Measurements from ENCODE around the gene ST3GAL2.

Gene ST3GAL2, protein sequence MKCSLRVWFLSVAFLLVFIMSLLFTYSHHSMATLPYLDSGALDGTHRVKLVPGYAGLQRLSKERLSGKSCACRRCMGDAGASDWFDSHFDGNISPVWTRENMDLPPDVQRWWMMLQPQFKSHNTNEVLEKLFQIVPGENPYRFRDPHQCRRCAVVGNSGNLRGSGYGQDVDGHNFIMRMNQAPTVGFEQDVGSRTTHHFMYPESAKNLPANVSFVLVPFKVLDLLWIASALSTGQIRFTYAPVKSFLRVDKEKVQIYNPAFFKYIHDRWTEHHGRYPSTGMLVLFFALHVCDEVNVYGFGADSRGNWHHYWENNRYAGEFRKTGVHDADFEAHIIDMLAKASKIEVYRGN

DNA sequence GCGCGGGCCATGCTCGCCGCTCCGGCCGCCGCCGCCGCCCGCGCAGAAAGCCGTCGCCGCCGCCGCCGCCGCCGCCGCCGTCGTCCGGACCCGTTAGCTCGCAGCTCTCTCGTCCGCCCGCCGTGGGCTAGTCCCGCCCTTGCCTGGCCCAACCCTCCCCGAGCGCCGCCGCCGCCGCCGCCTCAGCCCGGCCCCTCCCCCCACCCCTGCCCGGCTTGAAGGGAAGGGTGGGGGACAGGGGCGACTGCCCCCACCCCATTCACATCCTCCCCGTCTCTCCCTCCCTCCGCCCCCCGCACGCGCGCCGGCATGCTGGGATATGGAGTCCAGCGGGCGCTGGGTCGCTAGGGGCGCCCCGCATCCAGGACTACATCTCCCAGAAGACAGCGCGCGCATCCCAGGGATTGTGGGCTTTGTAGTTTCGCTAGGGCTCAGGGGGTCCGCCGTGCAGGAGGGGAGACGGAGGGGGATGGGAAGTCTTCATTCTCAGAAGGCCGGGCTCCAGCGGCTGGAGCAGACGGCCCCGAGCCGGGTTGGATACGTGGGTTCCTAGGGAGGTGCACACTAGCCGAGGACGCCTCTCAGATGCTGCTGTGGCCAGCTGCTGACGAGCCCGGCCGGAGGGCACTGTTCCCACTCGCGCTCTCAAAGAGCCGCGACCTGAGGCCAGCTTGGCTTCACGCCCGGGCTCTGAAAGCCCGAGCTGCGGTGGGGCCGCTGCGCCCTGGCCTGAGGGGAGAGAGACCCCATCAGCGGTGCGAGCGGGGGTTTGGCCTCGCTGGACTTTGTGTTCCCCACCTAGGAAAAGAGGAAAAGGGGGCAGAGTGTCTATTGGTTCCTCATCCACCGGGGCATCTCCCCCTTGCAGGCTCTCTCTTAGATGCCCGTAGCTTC lies at the start of gene ST3GAL2:
Gene ST3GAL2 (minus strand): TSS at position 132 of the 894 bp plus-strand sequence. CDS start 40,570 bp downstream, outside the sequence.
- TF ChIP-seq, protein P1, sequence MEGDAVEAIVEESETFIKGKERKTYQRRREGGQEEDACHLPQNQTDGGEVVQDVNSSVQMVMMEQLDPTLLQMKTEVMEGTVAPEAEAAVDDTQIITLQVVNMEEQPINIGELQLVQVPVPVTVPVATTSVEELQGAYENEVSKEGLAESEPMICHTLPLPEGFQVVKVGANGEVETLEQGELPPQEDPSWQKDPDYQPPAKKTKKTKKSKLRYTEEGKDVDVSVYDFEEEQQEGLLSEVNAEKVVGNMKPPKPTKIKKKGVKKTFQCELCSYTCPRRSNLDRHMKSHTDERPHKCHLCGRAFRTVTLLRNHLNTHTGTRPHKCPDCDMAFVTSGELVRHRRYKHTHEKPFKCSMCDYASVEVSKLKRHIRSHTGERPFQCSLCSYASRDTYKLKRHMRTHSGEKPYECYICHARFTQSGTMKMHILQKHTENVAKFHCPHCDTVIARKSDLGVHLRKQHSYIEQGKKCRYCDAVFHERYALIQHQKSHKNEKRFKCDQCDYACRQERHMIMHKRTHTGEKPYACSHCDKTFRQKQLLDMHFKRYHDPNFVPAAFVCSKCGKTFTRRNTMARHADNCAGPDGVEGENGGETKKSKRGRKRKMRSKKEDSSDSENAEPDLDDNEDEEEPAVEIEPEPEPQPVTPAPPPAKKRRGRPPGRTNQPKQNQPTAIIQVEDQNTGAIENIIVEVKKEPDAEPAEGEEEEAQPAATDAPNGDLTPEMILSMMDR (IDR thresholded peaks at IDR 0.05; ENCODE audit: insufficient read depth, low read depth, low read length, missing control alignments), result no peak
- peak within 1 kb of the TSS; percentile 59 for H3K4me3 ChIP-seq (ENCODE audit: low read length)
- peak; percentile 89 for DNase-seq (ENCODE audit: low read depth)

DNA sequence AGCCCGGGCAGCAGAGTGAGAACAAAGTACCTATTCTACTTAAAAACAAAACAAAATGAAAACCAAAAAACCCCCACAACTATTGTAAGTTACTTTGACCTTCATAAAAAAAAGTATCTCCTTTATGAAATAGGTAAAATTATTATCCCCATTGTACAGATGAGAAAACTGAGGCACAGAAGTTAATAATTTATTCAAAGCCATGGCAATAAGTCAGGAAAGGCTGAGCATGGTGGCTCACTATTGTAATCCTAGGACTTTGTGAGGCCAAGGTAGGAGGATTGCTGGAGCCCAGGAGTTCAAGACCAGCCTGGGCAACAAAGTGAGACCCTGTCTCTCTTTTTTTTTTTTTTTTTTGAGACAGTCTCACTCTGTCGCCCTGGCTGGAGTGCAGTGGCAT lies 46.0 kb upstream of the ST3GAL2 start:
- H3K4me3 ChIP-seq (ENCODE audit: low read length), result no peak overlapping the region
- TF ChIP-seq, protein P1 (IDR thresholded peaks at IDR 0.05; ENCODE audit: insufficient read depth, low read depth, low read length, missing control alignments), result no peak
- no peak for DNase-seq (ENCODE audit: low read depth)

DNA sequence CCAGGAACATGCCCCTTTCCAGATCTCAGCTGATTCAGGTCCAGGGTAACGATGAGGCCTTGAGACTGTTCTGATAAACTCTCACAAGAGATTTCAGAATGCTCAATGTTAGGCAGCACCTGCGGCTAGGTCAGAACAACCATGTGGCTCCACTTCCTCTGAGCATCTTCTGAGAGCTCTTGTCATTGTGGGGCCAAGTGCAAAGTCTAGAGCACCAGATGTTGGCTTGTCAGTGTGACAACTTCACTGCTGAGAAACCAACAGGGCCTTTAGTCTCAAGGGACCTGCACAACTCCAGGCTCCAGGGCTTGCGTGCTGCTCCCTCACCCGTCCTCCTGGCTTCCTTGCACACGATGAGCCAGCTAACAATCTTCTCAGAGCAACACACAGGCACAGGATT lies 44.5 kb upstream of the ST3GAL2 start:
- no peak overlapping the region for H3K4me3 ChIP-seq (ENCODE audit: low read length)
- DNase-seq (ENCODE audit: low read depth), result no peak
- TF ChIP-seq, protein P1 (IDR thresholded peaks at IDR 0.05; ENCODE audit: insufficient read depth, low read depth, low read length, missing control alignments), result no peak

DNA sequence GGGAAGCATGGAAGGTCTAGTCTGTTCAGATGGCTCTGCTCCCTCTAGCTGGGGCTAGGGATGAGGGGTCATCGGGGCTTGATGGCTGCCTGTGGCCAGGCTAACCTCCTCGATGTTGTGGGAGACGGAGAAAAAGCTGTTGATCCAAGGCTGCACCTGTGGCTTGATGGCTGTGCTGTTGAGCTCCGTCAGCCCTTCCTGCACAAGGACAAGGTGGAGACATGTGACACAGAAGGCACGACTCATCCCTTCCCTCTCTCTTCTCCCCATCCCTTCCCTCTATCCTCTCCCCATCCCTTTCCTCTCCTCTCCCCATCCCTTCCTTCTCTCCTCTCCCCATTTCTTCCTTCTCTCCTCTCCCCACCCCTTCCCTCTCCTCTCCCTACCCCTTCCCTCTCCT lies 43.7 kb upstream of the ST3GAL2 start:
- no peak overlapping the region for H3K4me3 ChIP-seq (ENCODE audit: low read length)
- no peak for DNase-seq (ENCODE audit: low read depth)
- TF ChIP-seq, protein P1 (IDR thresholded peaks at IDR 0.05; ENCODE audit: insufficient read depth, low read depth, low read length, missing control alignments), result no peak

DNA sequence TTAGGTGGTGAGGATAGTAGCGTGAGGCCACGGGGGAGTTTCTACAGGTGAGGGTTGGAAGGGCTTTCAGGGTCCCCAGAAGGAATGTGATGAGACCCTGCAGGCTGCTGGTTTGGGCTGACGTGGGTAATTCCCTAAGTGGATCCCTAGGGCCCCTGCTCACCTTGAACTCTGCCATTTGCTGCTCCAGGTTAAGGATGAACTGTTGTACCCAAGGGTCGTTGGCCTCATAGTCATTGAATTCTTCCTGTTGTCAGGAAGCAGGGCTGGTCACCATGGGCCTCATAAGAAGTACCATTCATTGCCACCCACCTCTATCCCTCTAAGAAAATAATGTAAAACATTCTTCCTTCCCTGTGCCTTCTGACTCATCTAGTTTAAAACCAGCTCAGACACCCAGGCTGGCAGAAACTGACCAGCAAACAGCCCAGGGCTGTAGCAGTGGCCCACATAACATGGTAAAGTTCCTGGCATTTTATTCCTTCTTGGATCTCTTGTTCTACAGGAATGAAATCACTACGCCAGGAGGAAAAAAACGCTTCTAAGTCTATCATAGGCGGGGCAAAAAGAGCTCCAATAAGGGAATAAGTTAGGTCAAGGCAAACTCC lies 43.1 kb upstream of the ST3GAL2 start:
- TF ChIP-seq, protein P1 (IDR thresholded peaks at IDR 0.05; ENCODE audit: insufficient read depth, low read depth, low read length, missing control alignments), result no peak
- peak; percentile 38 for DNase-seq (ENCODE audit: low read depth)
- H3K4me3 ChIP-seq (ENCODE audit: low read length), result no peak overlapping the region

DNA sequence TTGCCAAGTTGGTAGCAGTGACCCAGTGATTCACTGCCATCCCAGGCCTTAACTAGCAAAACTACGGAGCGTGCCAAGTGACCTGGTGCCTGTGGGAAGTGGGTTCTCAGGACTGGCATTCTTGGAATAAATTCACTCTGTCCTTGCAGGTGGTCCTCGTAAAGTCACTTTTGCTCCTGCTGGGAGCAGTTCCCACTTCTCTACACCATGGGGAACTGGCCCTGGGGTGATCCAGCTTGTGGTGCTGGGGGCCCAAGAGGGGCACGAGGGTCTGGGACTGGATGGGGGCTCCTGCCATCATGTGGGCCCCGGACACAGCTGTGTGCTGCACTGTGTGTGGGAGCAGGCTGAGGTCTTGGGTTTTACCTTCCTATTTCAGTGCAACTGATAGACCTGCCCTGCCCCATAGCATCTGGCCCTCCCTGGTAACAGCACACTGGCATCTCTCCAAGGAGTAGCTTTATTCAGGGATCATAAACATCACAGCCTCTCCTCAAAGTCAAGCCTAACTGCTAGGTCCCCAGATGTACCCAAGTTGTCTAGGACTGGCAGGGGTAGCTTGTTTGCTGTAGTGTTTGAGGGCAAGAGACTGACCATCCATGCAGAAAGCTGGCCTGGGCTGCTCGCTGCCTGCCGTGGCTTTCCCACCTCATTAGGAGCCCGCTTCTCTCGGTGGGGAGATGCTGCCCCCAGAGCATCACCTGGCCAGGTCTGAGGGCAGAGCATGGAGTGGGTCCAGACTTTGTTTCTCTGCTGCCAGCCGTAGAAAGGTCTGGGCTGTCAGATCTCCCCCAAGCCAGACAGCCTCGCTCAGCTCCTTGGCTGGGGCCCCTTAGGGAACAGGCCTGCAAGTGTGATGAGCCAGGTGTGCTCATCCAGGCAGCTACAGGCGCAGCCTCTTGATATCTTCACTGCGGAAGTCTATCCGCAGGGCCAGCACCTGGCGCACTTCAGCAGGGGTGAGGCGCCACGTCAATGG lies 41.5 kb upstream of the ST3GAL2 start:
- DNase-seq (ENCODE audit: low read depth), result no peak
- TF ChIP-seq, protein P1 (IDR thresholded peaks at IDR 0.05; ENCODE audit: insufficient read depth, low read depth, low read length, missing control alignments), result no peak
- H3K4me3 ChIP-seq (ENCODE audit: low read length), result no peak overlapping the region
